ENCODE results near the gene FALEC.
"Not testable (repeated sequence)": the region's sequence is repeated elsewhere in the genome, so short reads cannot be mapped to it uniquely, and the experiment has no call there.

The FALEC gene

DNA sequence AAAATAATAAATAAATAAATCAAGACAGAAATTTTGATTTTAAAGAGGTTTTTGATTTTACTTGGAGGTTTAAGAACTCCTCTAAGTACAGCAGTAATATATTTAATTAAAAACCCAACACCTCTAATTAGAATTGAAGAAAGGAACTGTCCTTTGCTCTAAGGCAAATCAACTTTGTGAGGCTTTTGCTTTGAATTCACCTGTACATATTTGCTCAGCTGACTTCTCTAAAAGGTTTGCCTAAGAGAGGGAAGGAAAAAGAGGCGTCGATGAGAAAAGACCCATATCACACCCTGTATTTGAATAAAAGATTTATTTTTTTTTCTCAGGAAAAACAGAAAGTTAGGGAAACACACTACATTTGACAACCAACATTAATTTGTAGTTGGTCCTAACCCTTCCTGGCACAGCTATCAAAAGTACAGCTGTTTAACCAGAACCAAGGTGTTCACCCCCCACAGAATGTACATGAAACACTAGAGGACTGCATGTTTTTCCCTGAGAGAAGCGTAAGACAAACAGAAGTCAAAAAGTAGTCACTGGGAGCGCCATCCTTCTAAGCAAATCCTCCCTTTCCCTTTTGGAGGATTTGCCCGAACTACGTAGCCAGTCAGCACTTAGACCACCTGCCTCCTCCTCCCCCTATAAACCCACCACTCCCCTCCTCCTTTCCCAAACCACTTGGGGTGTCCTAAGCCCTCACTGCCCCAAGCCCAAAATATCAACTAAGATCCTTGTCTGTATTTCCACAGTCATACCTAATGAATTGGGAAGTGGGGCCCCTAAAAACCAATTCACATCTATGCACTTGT is 58.9 kb downstream of the FALEC start:
- DNase-seq (ENCODE audit: low read depth) = no peak

DNA sequence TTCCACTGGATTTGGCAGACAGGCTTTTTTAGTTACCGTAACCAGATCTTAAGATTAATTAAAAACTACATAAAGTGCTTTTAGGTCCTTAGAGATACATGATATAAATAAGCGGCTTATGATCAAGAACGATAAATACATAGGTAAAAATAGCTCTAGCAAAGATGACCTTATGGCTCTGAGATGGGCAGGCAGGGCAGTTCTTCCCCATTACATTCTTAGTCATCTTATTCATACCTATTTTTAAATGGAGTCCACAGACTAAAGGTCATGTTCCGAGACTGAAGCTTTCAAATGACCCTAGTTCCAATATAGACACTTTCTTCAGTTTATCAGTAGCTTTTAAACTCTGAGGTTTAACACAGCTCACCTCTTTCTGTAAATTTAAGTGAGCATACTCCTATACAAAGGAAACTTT is 59.5 kb downstream of the FALEC start:
- no peak for DNase-seq (ENCODE audit: low read depth)

DNA sequence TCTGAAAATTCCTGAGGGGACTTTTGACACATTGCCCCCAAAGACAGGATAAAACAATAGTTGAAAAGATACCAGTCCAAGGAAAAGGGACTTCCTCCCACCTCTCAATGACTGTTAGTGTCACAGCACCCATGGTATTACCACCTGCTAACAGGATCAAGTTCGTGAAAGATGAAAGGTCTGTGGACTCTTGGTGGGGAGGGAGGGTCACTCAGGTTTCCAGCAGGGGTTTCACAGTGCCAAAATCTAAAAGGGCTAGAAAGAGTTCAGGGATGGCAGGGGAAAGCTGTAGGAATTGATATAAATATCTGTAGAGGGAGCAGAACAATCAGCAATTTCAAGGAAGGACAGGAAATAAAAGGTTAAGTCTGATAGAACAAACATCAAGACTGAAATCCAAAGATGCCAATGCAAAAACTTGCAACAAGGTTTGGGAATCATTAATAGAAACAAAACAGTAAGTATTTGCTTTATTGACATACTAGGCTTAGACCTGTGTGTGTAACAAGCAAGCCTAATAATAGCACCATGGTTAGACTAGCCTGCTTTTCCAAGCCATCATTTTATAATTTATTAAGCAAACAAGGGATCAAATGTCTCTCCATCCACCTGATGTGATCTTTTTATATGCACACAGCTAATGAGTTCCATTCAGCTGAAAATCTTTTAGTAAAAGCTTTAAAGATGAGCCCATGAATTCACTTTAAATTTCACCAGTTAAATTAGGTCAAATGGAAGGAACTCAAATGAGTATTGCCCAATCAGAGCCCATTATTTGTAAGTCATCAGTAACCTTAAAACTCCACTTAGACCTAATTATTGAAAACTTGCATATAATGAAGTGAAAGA is 60.2 kb downstream of the FALEC start:
- no peak for DNase-seq (ENCODE audit: low read depth)

DNA sequence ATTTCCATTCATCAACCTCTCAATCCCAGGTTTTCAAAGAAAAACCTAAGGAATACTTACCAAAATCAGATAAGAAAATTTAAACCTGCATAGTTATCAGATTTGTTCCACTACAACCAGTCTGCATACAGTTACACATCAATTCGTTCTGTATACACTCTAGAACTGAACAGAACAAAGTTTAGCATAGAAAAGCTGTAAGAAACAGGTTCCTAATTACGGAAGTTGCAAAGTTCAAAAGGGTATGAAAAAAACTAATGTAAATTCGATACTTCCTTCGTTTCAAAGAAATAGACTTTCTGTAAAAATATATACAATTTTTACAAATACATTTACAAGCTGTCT is 60.8 kb downstream of the FALEC start:
- DNase-seq (ENCODE audit: low read depth) = no peak

DNA sequence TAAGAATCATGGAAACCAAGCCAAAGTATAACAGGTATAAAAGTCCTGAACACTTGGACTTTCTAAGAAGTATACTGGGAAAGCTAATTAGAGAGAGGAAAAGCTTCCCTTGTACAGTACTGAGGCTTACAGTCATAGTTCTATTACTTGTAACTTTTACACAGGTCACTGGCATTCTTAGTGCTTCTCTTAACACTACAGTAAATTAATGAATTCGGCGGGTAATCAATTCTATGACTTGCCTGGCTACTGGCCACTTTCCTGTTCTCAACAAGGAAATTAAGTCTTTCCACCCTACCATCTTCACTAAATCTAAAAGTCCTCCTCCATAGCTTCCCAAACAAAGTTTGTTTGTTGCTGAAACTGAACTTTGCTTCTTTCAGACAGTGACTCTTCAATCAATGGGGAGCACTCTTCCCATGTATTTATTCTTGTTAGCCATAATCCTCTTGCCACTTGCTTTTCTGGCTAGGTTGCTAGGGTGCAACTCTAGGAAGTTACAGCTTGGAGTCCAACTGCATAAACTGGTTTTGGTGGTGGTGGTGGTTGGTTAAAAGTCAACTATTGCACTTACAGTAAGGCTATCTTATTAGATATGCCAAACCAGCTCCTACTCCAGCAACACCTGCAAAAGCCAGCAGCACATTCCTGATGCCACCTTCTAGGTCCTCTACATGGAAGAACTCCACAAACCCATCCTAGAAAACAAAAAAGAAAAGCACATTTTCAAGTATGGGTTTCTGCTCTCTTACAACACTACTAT is 61.4 kb downstream of the FALEC start:
- DNase-seq (ENCODE audit: low read depth) = no peak

DNA sequence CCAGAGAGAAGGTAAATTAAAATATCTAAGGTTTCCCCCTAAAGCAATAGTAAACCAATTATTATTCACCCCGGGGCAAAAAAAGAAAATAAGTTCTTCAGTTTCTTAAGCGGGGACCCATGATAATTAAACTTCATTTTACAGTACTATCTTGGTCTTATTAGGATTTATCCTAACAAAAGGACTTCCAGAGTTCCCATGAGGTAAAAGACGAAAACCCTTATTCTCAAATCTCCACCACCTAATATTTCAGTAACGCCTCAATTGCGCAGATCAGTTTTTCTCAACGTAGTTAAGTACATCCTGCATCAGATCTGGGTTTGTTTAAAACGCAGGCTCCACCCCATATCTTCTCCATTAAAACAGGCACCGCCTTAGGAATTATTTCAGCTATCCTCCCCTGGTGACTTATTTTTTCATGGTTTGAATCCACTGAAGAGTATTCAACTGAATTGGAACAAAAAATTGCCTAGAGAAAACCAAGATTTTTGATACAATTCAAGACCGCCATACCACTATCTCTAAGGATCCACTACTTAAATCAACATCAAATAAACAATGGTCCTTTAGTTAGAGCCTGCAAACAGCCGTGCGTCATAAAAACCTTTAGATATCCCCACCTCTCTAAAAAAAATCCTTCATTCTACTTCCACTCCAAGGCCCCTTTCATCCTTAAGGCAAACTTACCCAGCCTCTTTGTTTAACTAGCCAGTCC is 62.2 kb downstream of the FALEC start:
- DNase-seq (ENCODE audit: low read depth) = no peak

DNA sequence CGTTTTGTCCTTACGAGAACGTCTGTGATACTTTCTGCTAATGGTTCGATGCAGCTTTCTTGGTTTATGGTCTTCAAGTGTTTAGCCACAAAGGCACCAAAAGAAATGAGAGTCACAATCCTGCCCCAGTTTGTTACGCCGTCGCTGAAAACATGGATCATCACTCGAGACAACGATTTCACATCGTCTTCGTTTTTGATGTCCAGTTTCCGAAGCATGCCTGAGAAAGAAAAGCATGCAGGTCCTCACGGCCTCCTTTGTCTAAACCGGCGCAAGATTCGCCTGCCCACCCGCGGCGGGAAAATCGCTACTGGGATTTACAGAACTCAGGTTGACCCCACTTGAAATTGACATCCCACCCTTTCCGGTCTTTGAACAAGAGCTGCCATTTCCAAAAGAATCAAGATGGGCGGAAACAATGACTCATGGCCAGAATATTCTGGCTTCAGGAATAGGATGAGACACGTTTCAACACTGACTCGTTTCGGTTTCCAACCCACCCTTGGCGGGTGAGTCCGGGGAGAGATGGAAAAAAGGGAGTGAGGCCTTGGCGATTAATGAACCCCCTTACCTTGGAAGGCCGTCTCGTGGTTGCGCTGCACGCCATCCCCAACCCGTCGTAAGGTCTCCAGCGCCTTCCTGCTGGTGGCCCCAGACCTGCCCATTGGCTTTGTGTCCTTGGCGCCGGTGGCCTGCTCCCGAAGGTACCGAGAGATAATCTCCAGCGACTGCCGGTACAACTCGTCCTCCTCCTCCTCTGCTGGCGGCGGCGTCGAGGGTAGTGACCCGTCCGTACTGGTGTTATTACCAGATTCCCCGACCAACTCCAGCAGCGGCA is 62.9 kb downstream of the FALEC start:
- DNase-seq (ENCODE audit: low read depth) = no peak

DNA sequence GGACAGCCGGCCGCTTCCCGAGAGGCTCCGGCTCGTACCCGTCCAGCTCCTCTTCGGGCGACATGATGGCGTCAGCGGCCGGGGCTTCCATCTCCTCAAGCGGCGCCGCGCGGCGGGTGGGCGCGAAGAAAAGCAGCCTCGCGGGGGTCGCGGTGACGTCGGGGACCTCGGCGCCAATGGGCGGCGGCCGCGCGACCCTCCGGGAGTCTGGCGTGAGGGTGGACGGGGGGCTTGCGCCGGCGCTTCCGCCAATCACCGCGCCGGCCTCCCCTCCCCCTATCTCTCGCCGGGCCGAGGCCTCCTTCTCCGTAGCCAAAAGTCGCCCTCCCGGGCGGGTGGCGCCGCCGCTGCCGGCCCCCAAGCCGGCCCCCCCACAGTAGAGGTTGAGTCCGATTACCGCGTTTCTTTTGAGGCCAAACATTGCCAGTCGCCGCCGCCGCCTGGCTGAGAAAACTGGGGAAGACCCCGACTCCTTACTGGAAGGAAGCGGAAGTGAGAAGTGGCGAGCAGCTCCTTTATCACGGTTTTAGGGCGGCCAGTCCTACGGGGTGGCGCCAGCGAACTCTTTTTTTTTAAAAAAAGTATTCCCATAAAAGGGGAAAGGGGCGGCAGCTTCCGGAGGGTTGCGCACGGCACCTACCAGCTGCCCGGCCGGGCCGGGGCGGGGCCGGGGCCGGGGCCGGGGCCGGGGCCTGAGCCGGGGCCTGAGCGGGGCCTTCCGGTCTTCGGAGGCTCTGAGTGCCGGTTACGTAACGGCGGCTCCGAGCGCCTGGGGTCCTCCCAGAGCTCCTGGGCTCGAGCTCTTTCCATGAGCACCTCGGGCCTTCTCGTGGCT is 63.8 kb downstream of the FALEC start, which contains the start of gene MCL1:
TSS of gene MCL1 (minus strand) at position 501 of the 835 bp plus-strand sequence. CDS start at position 421, 80 bp downstream.
- DNase-seq (ENCODE audit: low read depth) = no peak

DNA sequence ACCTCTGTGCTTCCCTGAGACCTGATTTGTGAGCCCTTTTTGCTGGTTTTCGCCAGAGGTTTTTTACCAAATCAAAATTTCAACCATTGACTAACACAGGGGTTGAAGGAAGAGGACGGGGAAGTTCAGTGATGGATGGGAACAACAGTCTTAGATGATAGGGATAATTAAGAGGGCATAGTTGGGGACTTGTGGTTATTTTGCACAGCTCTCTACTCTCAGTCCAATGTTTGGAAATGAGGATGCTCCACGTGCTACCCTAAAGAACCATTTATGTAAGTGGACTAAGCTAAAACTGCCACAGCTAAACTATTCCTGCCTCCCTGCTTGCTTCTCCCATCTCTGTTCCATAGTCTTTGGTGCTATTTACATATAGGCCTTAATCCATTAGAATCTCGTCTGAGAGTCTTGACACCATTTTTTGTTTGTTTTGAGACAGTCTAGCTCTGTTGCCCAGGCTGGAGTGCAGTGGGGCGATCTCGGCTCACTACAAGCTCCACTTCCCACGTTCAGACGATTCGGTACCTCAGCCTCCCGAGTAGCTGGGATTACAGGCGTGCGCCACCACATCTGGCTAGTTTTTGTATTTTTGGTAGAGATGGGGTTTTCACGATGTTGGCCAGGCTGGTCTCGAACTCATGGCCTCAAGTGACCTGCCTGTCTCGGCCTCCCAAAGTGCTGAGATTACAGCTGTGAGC is 64.5 kb downstream of the FALEC start:
- DNase-seq (ENCODE audit: low read depth) = no peak

DNA sequence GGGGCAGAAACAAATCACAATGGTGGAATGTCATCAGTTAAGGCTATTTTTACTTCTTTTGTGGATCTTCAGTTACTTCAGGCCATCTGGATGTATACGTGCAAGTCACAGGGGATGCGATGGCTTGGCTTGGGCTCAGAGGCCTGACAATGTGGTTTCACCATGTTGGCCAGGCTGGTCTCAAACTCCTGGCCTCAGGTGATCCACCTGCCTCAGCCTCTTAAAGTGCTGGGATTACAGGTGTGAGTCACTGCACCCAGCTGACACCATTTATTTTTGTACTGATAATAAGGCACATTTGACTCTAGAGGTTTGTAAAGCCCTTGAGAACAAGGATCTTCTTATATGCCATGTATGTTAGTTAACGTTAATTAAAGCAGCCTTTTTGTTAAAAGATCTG is 65.4 kb downstream of the FALEC start:
- not testable (repeated sequence) for DNase-seq (ENCODE audit: low read depth)

DNA sequence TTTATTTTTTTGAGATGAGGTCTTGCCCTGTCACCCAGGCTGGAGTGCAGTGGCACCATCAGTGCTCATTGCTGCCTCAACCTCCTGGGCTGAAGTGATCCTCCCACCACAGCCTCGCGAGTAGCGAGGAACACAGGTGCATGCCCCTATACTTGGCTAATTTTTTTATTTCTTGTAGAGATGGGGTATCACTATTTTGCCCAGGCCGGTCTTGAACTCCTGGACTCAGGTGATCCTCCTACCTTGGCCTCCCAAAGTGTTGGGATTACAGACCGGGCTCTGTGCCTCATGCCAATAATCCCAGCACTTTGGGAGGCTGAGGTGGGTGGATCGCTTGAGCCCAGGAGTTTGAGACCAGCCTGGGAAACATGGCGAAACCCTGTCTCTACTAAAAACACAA is 65.9 kb downstream of the FALEC start:
- not testable (repeated sequence) for DNase-seq (ENCODE audit: low read depth)

DNA sequence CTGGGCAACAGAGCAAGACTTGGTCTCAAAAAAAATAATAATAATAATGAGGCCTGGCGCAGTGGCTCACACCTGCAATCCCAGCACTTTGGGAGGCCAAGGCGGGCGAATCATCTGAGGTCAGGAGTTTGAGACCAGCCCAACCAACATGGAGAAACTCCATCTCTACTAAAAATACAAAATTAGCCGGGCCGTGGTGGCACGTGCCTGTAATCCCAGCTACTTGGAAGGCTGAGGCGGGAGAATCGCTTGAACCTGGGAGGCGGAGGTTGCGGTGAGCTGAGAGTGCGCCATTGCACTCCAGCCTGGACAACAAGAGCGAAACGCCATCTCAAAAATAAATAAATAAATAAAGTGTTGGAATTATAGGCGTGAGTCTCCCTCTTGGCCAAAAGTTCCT is 66.4 kb downstream of the FALEC start:
- not testable (repeated sequence) for DNase-seq (ENCODE audit: low read depth)

DNA sequence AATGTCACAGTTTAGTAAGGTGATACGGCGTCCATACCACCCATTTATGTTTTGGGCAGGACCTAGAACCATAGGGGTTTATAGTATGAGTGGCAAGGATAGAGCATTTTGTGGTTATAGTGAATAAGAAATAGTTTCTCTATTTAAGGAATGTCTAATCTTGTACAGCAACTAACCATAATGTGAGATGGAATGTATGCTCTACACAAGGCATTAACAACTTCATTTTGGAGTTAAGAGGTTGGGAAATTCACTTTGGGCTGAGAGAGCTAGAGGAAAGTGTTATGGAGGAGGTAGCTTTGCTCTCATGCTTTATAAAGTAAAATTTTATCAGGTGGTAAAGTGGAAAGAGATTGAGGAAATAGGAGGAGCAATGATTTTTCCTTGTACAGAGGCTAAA is 66.8 kb downstream of the FALEC start:
- DNase-seq (ENCODE audit: low read depth) = no peak
